Measurements from ENCODE around the gene CENPP. TPM values are rescaled to one million over a fixed set of nuclear protein-coding genes. Genes with fewer than 3 reads are reported as not detected.

CENPP gene
- polyA plus RNA-seq, 2 donors: 2.2 to 3.6 TPM

DNA sequence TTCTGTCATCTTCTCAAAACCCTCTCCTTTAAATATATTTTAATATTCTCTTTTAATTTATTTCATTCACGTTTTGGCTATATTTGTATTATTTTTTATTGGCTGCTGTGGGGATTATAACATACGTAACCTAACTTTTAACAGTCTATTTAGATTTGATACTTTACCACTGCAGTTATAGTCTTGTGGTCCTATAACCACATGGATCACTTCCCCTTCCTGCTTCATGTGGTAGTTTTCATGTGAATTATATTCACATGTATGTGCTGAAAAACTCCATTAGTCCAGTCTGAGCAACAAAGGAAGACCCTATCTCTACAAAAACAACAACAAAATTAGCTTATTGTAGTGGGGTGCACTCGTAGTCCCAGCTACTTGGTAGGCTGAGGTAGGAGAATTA, 34.3 kb downstream of the CENPP start:
- no peak overlapping the region for H3K27ac ChIP-seq (ENCODE audit: low read depth in 2 of 2, low read length in 1 of 2)
- WGBS, 2 donors: 77 to 86% methylated on average over 3 of the region's 3 CpGs
- H3K36me3 ChIP-seq (ENCODE audit: control insufficient read depth in 2 of 2, insufficient read depth in 2 of 2, low read length in 1 of 2): no peaks in the 10 kb centered on the region
- no peaks in the 10 kb centered on the region for H3K9me3 ChIP-seq (ENCODE audit: control insufficient read depth in 2 of 2, insufficient read depth in 1 of 2, low read depth in 1 of 2, low read length in 1 of 2)
- no peaks in the 10 kb centered on the region for H3K27me3 ChIP-seq (ENCODE audit: control insufficient read depth in 1 of 2, insufficient read depth in 2 of 2, low read length in 2 of 2)
- H3K4me3 ChIP-seq (ENCODE audit: low read depth in 1 of 2, low read length in 2 of 2): no peak overlapping the region
- no peaks in the 10 kb centered on the region for H3K4me1 ChIP-seq (ENCODE audit: control insufficient read depth in 2 of 2, insufficient read depth in 2 of 2, low read length in 1 of 2)

DNA sequence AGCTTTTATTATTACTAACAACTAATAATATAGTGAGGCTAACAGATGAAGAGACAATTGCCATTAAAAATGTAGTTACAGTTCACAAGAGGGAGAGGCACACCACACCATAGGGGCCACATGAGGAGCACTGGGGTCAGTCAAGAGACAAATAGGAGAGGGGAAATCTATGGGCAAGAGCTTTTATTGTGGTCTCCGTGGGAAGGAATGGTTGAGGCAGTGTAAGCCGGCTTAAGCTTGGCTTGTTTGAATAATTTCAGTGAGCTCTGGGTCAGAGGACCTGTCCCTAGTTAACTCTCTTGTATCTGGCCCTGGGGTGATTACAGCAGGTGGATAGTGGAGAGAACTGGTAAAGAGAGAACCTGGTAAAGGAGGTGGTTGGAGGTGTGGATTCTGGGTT, 43.3 kb downstream of the CENPP start:
- H3K36me3 ChIP-seq (ENCODE audit: control insufficient read depth in 2 of 2, insufficient read depth in 2 of 2, low read length in 1 of 2): no peaks in the 10 kb centered on the region
- WGBS, 2 donors: 34 to 57% methylated on average over 2 of the region's 2 CpGs
- H3K9me3 ChIP-seq (ENCODE audit: control insufficient read depth in 2 of 2, insufficient read depth in 1 of 2, low read depth in 1 of 2, low read length in 1 of 2): no peaks in the 10 kb centered on the region
- H3K4me1 ChIP-seq (ENCODE audit: control insufficient read depth in 2 of 2, insufficient read depth in 2 of 2, low read length in 1 of 2): no peaks in the 10 kb centered on the region
- no peak overlapping the region for H3K4me3 ChIP-seq (ENCODE audit: low read depth in 1 of 2, low read length in 2 of 2)
- no peak overlapping the region for H3K27ac ChIP-seq (ENCODE audit: low read depth in 2 of 2, low read length in 1 of 2)
- H3K27me3 ChIP-seq (ENCODE audit: control insufficient read depth in 1 of 2, insufficient read depth in 2 of 2, low read length in 2 of 2): no peaks in the 10 kb centered on the region

DNA sequence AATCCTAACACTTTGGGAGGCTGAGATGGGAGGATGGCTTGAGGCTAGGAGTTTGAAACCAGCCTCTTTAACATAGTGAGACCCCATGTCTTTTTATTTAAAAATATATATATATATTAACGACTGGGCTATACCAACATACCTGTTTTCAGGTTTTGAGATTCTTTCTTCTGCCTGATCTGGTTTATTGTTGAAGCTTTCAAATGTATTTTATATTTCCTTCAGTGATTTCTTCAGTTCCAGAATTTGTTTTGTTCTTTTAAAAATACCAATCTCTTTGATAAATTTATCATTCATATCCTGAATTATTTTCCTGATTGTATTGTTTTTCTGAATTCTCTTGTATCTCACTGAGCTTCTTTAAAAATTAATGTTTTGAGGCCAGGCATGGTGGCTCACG, 47.4 kb downstream of the CENPP start:
- no peaks in the 10 kb centered on the region for H3K9me3 ChIP-seq (ENCODE audit: control insufficient read depth in 2 of 2, insufficient read depth in 1 of 2, low read depth in 1 of 2, low read length in 1 of 2)
- H3K36me3 ChIP-seq (ENCODE audit: control insufficient read depth in 2 of 2, insufficient read depth in 2 of 2, low read length in 1 of 2): no peaks in the 10 kb centered on the region
- no peaks in the 10 kb centered on the region for H3K27me3 ChIP-seq (ENCODE audit: control insufficient read depth in 1 of 2, insufficient read depth in 2 of 2, low read length in 2 of 2)
- H3K4me1 ChIP-seq (ENCODE audit: control insufficient read depth in 2 of 2, insufficient read depth in 2 of 2, low read length in 1 of 2): no peaks in the 10 kb centered on the region
- WGBS, 2 donors: 98% methylated on average over 2 of the region's 2 CpGs
- no peak overlapping the region for H3K27ac ChIP-seq (ENCODE audit: low read depth in 2 of 2, low read length in 1 of 2)
- H3K4me3 ChIP-seq (ENCODE audit: low read depth in 1 of 2, low read length in 2 of 2): no peak overlapping the region

DNA sequence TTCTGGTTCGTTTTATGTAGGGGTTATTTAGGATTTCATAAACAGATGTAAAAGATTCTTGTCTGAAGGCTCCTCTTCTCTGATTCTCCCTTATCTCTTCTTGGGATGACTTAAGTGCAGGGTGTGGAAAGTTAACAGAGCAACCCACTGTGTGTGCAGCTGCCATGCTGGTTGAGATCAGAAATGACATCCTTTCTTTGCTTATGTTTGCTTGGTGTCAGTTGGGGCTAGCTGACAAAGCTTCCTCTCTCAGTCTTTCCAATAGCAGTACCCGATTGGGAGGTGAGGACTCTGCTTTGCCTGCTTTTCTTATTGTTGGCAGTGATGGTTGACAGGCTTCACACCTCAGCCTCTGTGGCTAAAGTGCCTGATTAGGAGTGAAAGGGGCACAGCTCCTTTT, 52.1 kb downstream of the CENPP start:
- H3K27ac ChIP-seq (ENCODE audit: low read depth in 2 of 2, low read length in 1 of 2): no peak overlapping the region

DNA sequence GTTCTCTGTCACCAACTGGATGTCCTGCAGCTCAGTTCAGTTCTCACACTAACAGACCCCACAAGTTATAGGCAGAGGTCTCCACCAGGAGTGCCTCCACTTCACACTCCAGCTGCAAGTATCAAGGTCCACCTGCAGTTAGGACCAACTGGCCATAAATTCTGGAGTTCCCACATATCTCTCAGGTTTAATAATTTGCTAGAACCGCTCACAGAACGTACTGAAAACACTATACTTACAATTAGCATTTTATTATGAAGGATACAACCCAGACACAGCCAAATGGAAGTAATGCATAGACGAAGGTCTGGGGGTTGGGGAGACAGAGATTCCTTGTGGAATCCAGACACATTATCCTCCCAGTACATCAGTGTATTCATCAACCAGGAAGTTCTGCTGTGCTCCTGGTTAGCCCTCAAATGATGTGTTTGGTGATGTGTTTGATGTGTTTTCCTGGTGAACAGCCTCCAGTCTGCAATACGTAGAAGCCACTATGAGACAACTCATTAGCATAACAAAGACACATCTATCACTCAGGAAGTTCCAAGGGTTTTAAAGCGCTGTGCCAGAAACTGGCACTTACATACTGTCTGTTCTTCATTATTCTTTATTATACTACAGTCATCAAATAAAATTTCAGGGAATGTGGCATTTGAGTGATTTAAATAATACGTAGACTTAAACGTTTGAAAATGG, 53.3 kb downstream of the CENPP start:
- no peaks in the 10 kb centered on the region for H3K4me1 ChIP-seq (ENCODE audit: control insufficient read depth in 2 of 2, insufficient read depth in 2 of 2, low read length in 1 of 2)
- 73 to 79% methylated on average over 7 of the region's 7 CpGs for WGBS, 2 donors

More for the DNA sequence above, 52.1 kb downstream of the CENPP start:
- H3K9me3 ChIP-seq (ENCODE audit: control insufficient read depth in 2 of 2, insufficient read depth in 1 of 2, low read depth in 1 of 2, low read length in 1 of 2): no peaks in the 10 kb centered on the region
- H3K36me3 ChIP-seq (ENCODE audit: control insufficient read depth in 2 of 2, insufficient read depth in 2 of 2, low read length in 1 of 2): peaks cover 0 to 2% of the 10 kb centered on the region in 2 donors
- no peak overlapping the region for H3K4me3 ChIP-seq (ENCODE audit: low read depth in 1 of 2, low read length in 2 of 2)
- H3K27me3 ChIP-seq (ENCODE audit: control insufficient read depth in 1 of 2, insufficient read depth in 2 of 2, low read length in 2 of 2): no peaks in the 10 kb centered on the region
- H3K4me1 ChIP-seq (ENCODE audit: control insufficient read depth in 2 of 2, insufficient read depth in 2 of 2, low read length in 1 of 2): no peaks in the 10 kb centered on the region
- 77 to 78% methylated on average over 2 of the region's 2 CpGs for WGBS, 2 donors

DNA sequence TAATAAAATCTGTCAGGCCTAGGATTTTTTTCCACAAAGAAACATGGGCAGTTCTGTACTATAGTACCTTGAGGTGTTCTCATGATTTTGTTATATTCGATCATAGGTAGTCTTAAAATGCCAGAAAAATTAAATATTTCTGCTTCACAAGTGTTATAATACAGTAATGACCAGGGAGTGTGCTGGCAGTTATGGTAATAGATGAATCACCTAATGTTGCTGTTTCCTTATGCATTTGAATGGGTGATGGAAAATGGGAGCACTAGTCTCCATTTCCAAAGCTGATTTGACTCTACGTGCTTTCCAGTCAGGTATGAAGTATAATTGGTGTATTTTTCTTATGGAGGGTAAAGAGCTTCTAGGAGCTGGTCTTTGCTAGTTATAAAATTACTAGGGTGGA, 54.9 kb downstream of the CENPP start:
- H3K4me1 ChIP-seq (ENCODE audit: control insufficient read depth in 2 of 2, insufficient read depth in 2 of 2, low read length in 1 of 2): no peaks in the 10 kb centered on the region
- no peaks in the 10 kb centered on the region for H3K9me3 ChIP-seq (ENCODE audit: control insufficient read depth in 2 of 2, insufficient read depth in 1 of 2, low read depth in 1 of 2, low read length in 1 of 2)
- no peak overlapping the region for H3K27ac ChIP-seq (ENCODE audit: low read depth in 2 of 2, low read length in 1 of 2)
- no peak overlapping the region for H3K4me3 ChIP-seq (ENCODE audit: low read depth in 1 of 2, low read length in 2 of 2)
- peaks cover 0 to 2% of the 10 kb centered on the region in 2 donors for H3K36me3 ChIP-seq (ENCODE audit: control insufficient read depth in 2 of 2, insufficient read depth in 2 of 2, low read length in 1 of 2)
- 96 to 98% methylated on average over 2 of the region's 2 CpGs for WGBS, 2 donors
- H3K27me3 ChIP-seq (ENCODE audit: control insufficient read depth in 1 of 2, insufficient read depth in 2 of 2, low read length in 2 of 2): no peaks in the 10 kb centered on the region

More for the DNA sequence above, 53.3 kb downstream of the CENPP start:
- Histone ChIP-seq H3K36me3 (ENCODE audit: control insufficient read depth in 2 of 2, insufficient read depth in 2 of 2, low read length in 1 of 2) (peaks cover 0 to 2% of the 10 kb centered on the region in 2 donors), H3K27ac (ENCODE audit: low read depth in 2 of 2, low read length in 1 of 2) (no peak overlapping the region), H3K4me3 (ENCODE audit: low read depth in 1 of 2, low read length in 2 of 2) (no peak overlapping the region), H3K27me3 (ENCODE audit: control insufficient read depth in 1 of 2, insufficient read depth in 2 of 2, low read length in 2 of 2) (no peaks in the 10 kb centered on the region), H3K9me3 (ENCODE audit: control insufficient read depth in 2 of 2, insufficient read depth in 1 of 2, low read depth in 1 of 2, low read length in 1 of 2) (no peaks in the 10 kb centered on the region)

DNA sequence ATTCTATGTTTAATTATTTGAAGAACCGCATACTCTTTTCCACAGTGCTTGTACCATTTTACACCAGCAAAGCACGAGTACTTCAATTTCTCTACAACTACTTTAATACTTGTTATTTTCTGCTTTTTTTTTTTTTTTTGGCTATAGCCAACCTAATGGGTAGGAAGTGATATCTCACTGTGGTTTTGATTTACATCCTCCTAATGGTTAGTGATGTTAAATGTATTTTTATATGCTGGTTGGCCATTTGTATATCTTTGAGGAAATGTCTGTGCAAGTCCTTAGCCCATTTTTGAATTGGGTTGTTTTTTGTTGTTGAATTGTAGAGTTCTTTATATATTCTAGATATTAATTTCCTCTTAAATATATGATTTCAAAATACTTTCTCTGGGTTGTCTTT, 56.0 kb downstream of the CENPP start:
- Histone ChIP-seq H3K4me1 (ENCODE audit: control insufficient read depth in 2 of 2, insufficient read depth in 2 of 2, low read length in 1 of 2) (no peaks in the 10 kb centered on the region), H3K4me3 (ENCODE audit: low read depth in 1 of 2, low read length in 2 of 2) (no peak overlapping the region), H3K9me3 (ENCODE audit: control insufficient read depth in 2 of 2, insufficient read depth in 1 of 2, low read depth in 1 of 2, low read length in 1 of 2) (no peaks in the 10 kb centered on the region), H3K27me3 (ENCODE audit: control insufficient read depth in 1 of 2, insufficient read depth in 2 of 2, low read length in 2 of 2) (no peaks in the 10 kb centered on the region), H3K27ac (ENCODE audit: low read depth in 2 of 2, low read length in 1 of 2) (no peak overlapping the region), H3K36me3 (ENCODE audit: control insufficient read depth in 2 of 2, insufficient read depth in 2 of 2, low read length in 1 of 2) (peaks cover 0 to 2% of the 10 kb centered on the region in 2 donors)
- WGBS, 2 donors: 92 to 95% methylated on average over 2 of the region's 2 CpGs

DNA sequence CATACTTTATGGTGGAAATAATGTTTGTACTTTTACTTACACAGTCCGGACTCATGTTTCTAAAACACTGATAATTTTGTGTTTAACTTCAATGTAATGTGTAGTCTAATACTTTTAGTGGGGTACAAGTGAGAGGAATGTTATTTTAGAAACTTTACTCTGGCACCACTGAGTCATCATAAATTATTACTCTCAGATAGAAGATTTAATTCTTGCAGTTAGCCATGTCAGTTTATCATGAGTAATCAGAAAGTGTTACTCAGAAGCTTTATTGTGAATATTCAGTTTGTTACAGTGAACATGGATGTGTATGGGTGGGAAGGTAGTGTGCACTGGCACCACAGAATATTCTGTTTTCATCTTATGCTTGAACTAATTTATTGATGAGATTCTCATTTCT, 58.6 kb downstream of the CENPP start:
- Histone ChIP-seq H3K36me3 (ENCODE audit: control insufficient read depth in 2 of 2, insufficient read depth in 2 of 2, low read length in 1 of 2) (peaks cover 0 to 2% of the 10 kb centered on the region in 2 donors), H3K27ac (ENCODE audit: low read depth in 2 of 2, low read length in 1 of 2) (no peak overlapping the region), H3K4me3 (ENCODE audit: low read depth in 1 of 2, low read length in 2 of 2) (no peak overlapping the region), H3K4me1 (ENCODE audit: control insufficient read depth in 2 of 2, insufficient read depth in 2 of 2, low read length in 1 of 2) (no peaks in the 10 kb centered on the region), H3K9me3 (ENCODE audit: control insufficient read depth in 2 of 2, insufficient read depth in 1 of 2, low read depth in 1 of 2, low read length in 1 of 2) (no peaks in the 10 kb centered on the region), H3K27me3 (ENCODE audit: control insufficient read depth in 1 of 2, insufficient read depth in 2 of 2, low read length in 2 of 2) (no peaks in the 10 kb centered on the region)
- 70 to 85% methylated on average over 1 of the region's 1 CpG for WGBS, 2 donors

DNA sequence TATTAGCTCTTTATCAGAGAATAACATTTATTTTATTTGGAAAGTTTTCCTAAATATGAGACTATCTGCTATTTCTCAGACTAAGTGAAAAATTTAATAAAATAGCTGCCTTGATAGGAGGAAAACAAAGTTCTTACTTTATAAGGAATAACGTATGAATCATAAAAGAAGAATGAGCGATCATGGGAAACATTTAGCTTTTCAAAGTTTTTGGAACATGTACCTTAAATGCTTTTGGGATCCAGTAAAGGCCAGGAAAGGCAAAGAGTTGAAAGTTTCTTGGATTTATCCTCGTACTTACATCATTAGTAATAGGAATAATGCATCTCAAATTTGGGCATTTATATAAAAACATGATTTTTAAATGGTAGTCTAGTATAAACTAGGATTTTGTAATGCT, 59.2 kb downstream of the CENPP start:
- Histone ChIP-seq H3K27ac (ENCODE audit: low read depth in 2 of 2, low read length in 1 of 2) (no peak overlapping the region), H3K4me3 (ENCODE audit: low read depth in 1 of 2, low read length in 2 of 2) (no peak overlapping the region), H3K9me3 (ENCODE audit: control insufficient read depth in 2 of 2, insufficient read depth in 1 of 2, low read depth in 1 of 2, low read length in 1 of 2) (no peaks in the 10 kb centered on the region), H3K36me3 (ENCODE audit: control insufficient read depth in 2 of 2, insufficient read depth in 2 of 2, low read length in 1 of 2) (peaks cover 0 to 2% of the 10 kb centered on the region in 2 donors), H3K27me3 (ENCODE audit: control insufficient read depth in 1 of 2, insufficient read depth in 2 of 2, low read length in 2 of 2) (no peaks in the 10 kb centered on the region), H3K4me1 (ENCODE audit: control insufficient read depth in 2 of 2, insufficient read depth in 2 of 2, low read length in 1 of 2) (no peaks in the 10 kb centered on the region)
- 71 to 75% methylated on average over 3 of the region's 3 CpGs for WGBS, 2 donors

DNA sequence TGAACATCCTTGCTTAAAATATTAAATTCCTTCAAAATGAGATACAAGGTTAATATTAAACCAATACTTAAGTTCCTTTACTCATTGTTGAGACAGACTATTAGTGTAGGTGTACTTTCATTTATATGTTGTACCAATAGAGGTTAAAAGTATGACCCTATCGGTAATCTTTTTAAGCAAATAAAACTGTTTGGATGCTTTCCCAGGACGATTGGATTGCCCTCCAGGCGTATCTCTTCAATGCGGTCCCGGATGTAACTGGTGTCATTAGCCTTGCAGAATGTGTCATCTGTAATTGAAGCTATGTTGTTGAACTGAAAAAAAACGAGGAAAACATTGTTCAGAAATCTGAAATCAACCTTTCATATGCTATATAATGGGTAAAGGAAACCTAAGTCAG, 59.7 kb downstream of the CENPP start:
- H3K27ac ChIP-seq (ENCODE audit: low read depth in 2 of 2, low read length in 1 of 2): no peak overlapping the region

More for the DNA sequence above, 59.7 kb downstream of the CENPP start:
- WGBS, 2 donors: 38 to 45% methylated on average over 6 of the region's 6 CpGs
- H3K27me3 ChIP-seq (ENCODE audit: control insufficient read depth in 1 of 2, insufficient read depth in 2 of 2, low read length in 2 of 2): no peaks in the 10 kb centered on the region
- H3K36me3 ChIP-seq (ENCODE audit: control insufficient read depth in 2 of 2, insufficient read depth in 2 of 2, low read length in 1 of 2): peaks cover 0 to 2% of the 10 kb centered on the region in 2 donors
- no peaks in the 10 kb centered on the region for H3K9me3 ChIP-seq (ENCODE audit: control insufficient read depth in 2 of 2, insufficient read depth in 1 of 2, low read depth in 1 of 2, low read length in 1 of 2)
- H3K4me3 ChIP-seq (ENCODE audit: low read depth in 1 of 2, low read length in 2 of 2): no peak overlapping the region
- H3K4me1 ChIP-seq (ENCODE audit: control insufficient read depth in 2 of 2, insufficient read depth in 2 of 2, low read length in 1 of 2): no peaks in the 10 kb centered on the region
